Measurements from ENCODE around the gene NDOR1.

- no peak for TF ChIP-seq CTCF (IDR thresholded peaks at IDR 0.05; ENCODE audit: extremely low read depth in 1 of 2, insufficient read depth in 1 of 2, low read depth in 1 of 2, low read length in 2 of 2)
- TF ChIP-seq EZH2 (IDR thresholded peaks at IDR 0.05; ENCODE audit: borderline replicate concordance, low read depth, low read length, severe bottlenecking) = peak; percentile 63
- no peak for TF ChIP-seq POLR2A (IDR thresholded peaks at IDR 0.05; ENCODE audit: low read depth, low read length)
- TF ChIP-seq POLR2AphosphoS5 (IDR thresholded peaks at IDR 0.05; ENCODE audit: insufficient read depth, low read depth, low read length) = no peak
Observed at GRCh38 chr9:137168904-137169856, 36.3 kb upstream of the NDOR1 start.

Data from endothelial cell of umbilical vein (primary cell).